DMS53 (cell line): Measurements from ENCODE around the gene PRPF8.

Experiments
- DNase-seq: peaks from one replicate; lab custom pipeline; 2025; lab: John Stamatoyannopoulos, UW

The PRPF8 gene

DNA sequence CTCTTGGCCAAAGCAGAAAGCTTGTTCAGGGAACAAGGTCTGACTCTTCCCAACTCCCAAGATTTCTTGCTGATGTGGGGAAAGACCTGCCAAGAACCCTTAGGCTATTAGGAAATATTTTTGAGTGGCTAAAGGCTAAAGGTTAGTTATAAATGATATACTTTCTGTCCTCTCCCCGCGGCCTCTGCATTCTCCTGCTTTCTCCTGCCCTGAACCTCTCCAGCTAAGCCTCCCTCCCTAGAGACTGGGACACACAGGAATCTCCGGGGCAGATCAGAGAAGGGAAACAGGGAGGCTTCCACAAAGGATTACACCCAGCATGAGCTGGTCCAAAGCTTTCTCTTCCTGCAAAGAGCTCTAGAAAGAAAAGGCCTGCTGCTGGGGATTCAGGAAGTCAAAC, 58.3 kb downstream of the PRPF8 start:
- DNase-seq: no peak

DNA sequence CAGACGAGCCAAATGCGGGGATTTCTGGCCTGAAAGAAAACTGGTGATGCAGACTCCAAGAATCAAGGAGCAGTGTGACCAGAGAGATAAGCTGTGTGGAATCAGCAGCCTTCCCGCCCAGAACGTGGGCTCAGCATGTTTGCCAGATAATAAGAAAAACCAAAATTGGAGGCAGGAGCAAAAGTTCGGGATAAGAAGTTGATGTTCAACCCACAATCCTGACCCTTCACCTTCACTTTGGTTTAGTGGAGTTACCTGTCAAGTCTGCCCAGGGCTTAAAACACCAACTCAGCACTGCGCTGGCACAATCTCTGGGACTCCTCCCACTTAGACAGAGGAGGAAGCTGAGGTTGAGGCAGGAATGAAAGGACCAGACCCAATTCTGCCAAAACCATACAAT, 59.1 kb downstream of the PRPF8 start:
- DNase-seq: no peak

DNA sequence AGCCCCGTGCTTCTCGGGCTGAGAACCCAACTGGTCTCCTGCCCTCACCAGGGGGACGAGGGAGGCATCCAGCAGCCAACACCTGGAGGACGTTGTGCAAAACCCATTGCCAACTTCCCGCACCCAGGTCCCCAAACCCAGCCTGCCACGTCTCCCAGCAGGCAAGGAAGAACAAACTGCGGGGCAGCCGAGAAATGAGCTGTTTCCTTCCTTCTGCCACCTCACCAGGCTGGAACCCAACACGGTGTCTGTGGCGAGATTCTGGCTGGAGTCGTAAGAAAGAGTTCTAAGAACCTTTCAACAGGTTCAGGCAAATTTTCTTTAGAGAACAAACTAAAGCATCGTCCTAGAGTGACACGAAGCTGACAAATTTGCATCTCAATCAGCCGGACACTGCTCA, 59.6 kb downstream of the PRPF8 start:
- no peak for DNase-seq

- DNase-seq: no peak
Measured at GRCh38 chr17:1624650-1625049, 60.0 kb downstream of the PRPF8 start.

DNA sequence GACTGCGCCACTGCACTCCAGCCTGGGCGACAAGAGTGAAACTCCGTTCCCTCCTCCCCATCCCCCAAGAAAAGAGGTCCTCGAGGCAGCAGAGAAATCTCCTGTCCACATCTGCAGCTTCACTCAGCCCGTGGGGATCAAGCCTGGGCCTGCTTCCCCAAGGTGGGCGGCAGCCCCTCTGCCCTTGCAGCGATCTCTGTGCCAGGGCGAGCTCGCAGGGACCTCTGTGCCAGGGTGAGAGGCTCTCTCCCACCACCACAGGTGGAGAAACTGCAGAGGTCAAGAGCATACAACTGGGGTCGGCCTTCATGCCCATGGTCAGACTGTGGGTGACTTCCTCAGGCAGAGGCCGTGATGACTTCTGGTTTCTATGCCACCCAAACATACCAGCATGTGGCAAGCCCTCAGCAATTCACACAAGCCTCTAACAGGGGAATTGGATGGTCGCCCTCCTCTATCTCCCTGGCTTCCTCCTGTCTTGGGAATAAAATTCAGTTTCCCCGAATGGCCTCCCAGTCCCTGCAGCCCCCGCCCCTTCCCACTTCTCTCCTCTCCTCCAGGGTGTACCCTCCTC, 61.5 kb downstream of the PRPF8 start:
- DNase-seq: no peak

DNA sequence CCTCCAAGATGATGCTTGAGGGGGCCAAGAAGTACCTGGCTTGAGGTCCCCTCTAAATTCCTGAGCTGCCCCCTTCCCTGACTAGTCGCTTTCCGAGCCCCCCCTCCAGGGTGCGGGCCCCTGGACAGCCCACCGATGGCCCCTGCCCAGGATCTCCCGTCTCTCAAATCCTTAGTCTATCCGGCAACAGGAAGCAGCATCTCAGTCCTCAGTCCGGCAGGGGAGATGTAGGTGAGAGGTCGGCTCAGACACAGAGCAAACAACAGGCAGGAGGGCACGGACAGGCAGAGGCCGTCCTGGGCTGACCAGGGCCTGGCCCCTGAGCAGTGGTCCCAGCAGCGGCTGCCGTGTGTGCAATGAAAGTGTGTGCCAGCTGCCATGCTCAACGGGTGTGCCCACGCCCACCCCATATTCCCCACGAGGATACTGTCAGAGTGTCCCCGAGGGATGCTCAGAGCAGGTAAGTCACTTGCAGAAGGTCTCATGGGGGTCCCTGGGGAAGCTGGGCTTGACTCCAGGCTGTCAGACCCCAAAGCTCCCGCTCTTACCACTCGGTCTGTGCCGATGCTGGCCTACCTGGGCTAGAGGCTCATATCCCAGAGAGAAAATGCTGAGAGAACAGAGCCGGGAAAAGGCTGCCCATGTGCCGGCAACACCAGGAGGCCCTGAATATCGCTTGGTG, 63.3 kb downstream of the PRPF8 start:
- no peak for DNase-seq

- no peak for DNase-seq
Measured at GRCh38 chr17:1620486-1620885, 64.2 kb downstream of the PRPF8 start.

GRCh38 chr17:1617620-1618174, 67.0 kb downstream of the PRPF8 start:
- DNase-seq: no peak

- no peak for DNase-seq
Measured at GRCh38 chr17:1616101-1616500, 68.6 kb downstream of the PRPF8 start.

DNA sequence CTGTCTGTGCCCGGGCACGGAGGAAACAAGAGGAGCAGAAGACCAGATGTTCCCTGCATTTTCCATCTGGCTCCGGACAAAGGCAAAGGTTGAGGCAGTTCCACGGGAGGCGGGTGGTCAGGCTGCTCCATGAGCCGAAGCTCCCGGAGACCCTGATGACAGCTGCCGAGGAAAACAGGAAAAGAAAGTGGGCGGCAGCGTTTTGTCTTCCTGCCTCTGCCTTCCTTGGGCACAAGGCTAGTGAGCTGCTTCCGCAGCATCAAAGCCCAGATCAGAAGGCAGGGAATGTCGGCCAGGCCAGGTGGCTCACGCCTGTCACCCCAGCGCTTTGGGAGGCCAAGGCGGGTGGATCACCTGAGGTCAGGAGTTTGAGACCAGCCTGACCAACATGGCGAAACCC, 72.3 kb downstream of the PRPF8 start:
- DNase-seq: no peak

DNA sequence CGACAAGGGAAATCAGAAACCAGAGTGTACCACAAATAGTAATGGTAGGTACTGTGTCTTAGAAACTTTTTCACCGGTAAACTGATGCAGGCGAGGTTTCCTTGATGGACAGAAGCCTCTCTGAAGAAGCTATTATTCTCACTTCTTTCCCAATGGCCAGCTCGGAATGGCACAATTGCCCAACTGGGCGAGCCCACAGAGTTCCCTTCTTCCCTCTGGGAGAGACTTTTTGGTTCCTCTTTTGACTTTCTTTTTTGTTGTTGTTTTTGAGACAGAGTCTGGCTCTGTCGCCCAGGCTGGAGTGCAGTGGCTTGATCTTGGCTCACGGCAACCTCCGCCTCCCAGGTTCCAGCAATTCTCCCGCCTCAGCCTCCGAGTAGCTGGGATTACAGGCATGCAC, 73.0 kb downstream of the PRPF8 start:
- no peak for DNase-seq

DNA sequence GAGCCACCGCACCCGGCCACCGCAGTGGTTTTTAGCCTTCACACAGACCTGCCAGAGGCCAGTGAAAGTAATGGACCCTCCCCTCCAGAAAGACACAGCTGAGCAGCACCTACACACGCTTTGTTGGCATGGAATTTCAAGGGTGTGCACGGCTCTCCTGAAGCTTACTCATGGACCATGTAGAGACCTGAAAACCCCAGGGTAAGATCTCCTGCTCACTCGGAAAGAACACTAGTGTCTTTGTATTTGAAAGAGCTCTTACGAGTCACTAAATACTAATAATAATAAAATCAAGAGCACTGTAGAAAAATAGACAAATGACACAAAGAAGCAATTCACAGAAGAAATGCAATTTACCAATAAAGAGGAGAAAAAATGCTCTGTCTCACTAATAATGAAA, 76.0 kb downstream of the PRPF8 start:
- no peak for DNase-seq

DNA sequence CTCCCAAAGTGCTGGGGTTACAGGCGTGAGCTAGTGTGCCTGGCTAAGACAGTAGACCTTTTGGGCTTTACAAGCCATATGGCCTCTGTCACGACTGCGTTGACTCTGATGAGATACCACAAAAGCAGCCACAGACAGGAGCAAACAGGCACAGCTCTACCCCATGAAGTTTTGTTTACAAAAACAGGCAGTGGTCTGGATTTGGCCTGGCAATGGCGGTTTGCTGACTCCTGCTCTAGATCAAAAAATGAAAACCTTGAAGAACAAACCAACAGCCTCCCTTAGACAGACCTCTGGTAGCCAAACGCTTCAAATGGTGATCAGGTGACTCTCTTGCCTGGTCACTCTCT, 76.7 kb downstream of the PRPF8 start:
- DNase-seq: no peak

DNA sequence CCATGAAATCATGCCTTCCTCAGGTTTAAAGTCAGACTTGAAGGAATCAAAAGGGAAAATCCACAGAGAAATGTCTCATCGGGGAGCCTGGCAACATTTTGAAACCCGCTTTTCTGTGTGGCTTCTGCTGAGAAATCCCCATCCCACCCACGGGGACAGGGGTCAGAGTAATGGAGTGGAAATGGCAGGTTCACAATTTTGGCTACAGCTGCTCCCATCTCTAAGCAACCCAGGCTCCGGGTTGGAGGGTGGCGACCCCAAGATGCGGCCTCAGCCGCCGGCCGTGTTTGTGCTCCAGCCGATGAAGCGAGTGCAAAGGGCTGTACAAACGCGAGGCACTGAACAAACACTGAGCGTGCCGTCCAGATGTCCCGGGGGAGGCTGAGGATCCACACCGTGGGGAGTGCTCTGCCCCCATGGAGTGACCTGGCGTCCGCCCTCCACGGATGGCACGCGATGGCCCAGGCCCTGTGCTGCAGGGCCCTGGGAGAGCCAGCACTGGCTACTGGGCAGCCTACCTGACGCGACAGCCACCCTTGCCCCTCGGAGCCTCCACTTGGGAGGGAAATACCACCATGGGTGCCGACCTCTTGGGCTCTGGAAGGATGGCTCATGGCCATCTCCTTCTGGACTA, 78.2 kb downstream of the PRPF8 start:
- DNase-seq: no peak

DNA sequence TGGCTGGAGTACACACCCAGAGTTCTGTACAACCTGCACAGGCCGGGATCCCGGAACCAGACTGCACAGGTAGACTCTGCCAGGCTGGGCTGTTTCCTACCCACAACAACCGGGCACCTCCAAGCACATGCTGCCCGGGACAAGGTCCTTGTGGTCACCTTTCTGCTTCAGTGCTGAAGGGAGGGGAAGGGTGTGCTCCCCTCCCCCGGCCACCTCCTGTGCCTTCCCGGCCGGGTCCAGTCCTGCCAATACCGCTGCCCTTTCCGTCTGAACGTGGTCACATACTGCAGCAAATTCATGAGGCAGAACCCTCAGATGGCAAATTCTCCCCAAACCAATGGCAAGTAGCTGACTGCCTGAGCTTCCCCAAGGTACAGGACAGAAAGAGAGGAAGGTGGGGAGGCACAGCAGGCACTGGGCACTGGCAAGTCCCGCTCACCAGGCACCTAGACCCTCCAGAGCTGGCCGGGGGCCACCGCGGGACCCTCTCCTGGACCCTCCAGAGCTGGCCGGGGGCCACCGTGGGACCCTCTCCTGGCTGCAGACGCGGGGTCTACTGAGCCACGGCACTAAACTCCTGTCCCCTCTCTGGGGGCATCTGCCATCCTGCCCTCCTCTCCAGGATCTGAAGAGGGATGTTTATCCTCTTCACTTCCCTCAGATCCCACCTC, 78.9 kb downstream of the PRPF8 start:
- no peak for DNase-seq

DNA sequence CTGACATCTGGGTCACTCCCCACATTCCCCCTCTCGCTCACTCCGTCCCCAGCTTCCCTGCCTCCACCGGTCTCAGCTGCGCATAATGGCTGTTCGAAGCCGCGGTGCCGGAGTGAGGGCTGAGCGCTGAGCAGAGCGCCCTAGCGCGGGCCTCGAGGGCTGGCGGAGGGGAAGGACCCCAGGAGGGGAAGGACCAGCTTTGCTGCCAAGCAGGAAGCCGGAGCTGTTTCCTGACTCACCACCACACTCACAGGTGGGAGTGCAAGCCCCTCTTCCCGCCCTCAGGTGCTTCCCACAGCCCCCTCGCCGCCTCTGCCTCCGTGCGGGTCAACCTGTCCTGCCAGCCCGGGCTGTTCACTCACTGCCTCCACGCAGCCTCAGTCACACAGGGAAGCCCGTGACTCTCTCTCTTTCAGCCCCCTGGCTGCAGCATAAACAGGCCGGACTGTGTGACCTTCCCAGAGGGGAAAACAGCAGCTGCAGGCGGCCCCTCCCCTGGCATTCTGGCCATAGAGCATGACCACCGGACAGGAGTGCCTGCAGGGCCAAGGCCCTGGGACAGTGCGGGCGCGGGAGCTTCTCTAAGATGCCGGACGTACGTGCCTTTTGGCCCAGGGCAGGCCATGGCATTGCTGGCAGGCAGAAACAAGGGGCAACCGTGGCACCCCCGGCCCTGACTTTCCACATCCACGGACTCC, 79.7 kb downstream of the PRPF8 start:
- DNase-seq: no peak

DNA sequence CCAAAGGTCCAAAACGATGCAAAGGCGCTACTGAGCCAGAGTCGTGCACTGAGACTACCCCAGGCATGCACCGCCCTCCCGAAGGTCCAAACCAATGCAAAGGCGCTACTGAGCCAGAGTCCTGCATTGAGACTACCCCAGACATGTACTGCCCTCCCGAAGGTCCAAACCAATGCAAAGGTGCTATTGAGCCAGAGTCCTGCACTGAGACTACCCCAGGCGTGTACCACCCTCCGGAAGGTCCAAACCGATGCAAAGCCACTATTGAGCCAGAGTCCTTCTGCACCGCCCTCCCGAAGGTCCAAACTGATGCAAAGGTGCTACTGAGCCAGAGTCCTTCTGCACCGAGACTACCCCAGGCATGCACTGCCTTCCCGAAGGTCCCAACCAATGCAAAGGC, 83.1 kb downstream of the PRPF8 start:
- DNase-seq: no peak
